ENCODE measurements around the gene SPAG9. TPM values are rescaled to one million over a fixed set of nuclear protein-coding genes. Genes with fewer than 3 reads are reported as not detected.

The SPAG9 gene
- total RNA-seq, 6 experiments from 2014 or later, result 35.2 to 49.7 (median 43.3) TPM

DNA sequence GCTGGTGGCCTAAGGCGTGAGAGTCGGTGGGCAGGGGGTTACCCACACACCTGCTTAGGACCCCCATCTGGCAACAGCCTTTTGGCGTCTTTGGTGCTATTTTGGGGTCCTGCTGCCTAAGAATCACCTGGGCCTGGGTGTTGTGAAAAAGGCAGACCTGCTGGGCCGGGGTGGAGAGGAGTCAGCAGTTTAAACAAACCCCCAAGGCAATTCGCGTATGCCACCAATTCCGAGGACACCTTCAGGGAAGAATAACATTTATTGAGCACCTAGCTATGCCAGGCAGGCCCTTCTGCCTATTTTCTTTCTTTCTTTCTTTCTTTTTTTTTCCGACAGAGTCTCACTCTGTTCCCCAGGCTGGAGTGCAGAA, 200.6 kb downstream of the SPAG9 start:
- Histone ChIP-seq H3K27me3 (no peaks in the 10 kb centered on the region), H3K27ac (peak overlapping the region in 2 of 3 donors; percentile 23 to 93), H3K36me3 (no peaks in the 10 kb centered on the region), H3K9me3 (no peaks in the 10 kb centered on the region), H3K4me3 (no peak overlapping the region), H3K4me1 (peaks cover 0 to 63% (median 16%) of the 10 kb centered on the region in 4 donors)
- TF ChIP-seq POLR2A (IDR thresholded peaks at IDR 0.05), result no peak
- TF ChIP-seq, protein P1, sequence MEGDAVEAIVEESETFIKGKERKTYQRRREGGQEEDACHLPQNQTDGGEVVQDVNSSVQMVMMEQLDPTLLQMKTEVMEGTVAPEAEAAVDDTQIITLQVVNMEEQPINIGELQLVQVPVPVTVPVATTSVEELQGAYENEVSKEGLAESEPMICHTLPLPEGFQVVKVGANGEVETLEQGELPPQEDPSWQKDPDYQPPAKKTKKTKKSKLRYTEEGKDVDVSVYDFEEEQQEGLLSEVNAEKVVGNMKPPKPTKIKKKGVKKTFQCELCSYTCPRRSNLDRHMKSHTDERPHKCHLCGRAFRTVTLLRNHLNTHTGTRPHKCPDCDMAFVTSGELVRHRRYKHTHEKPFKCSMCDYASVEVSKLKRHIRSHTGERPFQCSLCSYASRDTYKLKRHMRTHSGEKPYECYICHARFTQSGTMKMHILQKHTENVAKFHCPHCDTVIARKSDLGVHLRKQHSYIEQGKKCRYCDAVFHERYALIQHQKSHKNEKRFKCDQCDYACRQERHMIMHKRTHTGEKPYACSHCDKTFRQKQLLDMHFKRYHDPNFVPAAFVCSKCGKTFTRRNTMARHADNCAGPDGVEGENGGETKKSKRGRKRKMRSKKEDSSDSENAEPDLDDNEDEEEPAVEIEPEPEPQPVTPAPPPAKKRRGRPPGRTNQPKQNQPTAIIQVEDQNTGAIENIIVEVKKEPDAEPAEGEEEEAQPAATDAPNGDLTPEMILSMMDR (IDR thresholded peaks at IDR 0.05), result no peak
- intact Hi-C loops (cut with DNase I), result no loop called here
- no peak for ATAC-seq
- no peak for DNase-seq
- whole genome bisulfite sequencing (ENCODE audit: insufficient coverage, low coverage, low lambda C conversion rate, missing lambda C conversion rate), result 36% methylated on average over 7 of the region's 8 CpGs

GRCh38 chr17:50919321-50920040, 201.2 kb downstream of the SPAG9 start:
- 39% methylated on average over 6 of the region's 18 CpGs for WGBS (ENCODE audit: insufficient coverage, low coverage, low lambda C conversion rate, missing lambda C conversion rate)
- Histone ChIP-seq H3K4me3 (no peak overlapping the region), H3K27ac (peak overlapping the region in 2 of 3 donors; percentile 69 to 93), H3K36me3 (no peaks in the 10 kb centered on the region), H3K4me1 (peaks cover 0 to 63% (median 15%) of the 10 kb centered on the region in 4 donors), H3K27me3 (no peaks in the 10 kb centered on the region), H3K9me3 (no peaks in the 10 kb centered on the region)
- ATAC-seq (peak; percentile 74 to 81 (median 80)), DNase-seq (peak; percentile 93 to 98 (median 98))
- intact Hi-C loops (cut with DNase I), result no loop called here
- TF ChIP-seq POLR2A (IDR thresholded peaks at IDR 0.05), result peak; percentile 41
- TF ChIP-seq, protein P1 (IDR thresholded peaks at IDR 0.05), result no peak

- Histone ChIP-seq H3K4me3 (no peak overlapping the region), H3K36me3 (no peaks in the 10 kb centered on the region), H3K9me3 (no peaks in the 10 kb centered on the region), H3K4me1 (peaks cover 0 to 63% (median 15%) of the 10 kb centered on the region in 4 donors), H3K27me3 (no peaks in the 10 kb centered on the region), H3K27ac (peak overlapping the region; percentile 16 to 93 (median 69))
- intact Hi-C loops (cut with DNase I), result no loop called here
- TF ChIP-seq, protein P1 (IDR thresholded peaks at IDR 0.05), result no peak
- DNase-seq (peak in 1 of 3 donors; percentile 55), ATAC-seq (peak in 1 of 4 donors; percentile 3)
- 27% methylated on average over 2 of the region's 5 CpGs for WGBS (ENCODE audit: insufficient coverage, low coverage, low lambda C conversion rate, missing lambda C conversion rate)
Observed at GRCh38 chr17:50918933-50919296, 201.8 kb downstream of the SPAG9 start.

DNA sequence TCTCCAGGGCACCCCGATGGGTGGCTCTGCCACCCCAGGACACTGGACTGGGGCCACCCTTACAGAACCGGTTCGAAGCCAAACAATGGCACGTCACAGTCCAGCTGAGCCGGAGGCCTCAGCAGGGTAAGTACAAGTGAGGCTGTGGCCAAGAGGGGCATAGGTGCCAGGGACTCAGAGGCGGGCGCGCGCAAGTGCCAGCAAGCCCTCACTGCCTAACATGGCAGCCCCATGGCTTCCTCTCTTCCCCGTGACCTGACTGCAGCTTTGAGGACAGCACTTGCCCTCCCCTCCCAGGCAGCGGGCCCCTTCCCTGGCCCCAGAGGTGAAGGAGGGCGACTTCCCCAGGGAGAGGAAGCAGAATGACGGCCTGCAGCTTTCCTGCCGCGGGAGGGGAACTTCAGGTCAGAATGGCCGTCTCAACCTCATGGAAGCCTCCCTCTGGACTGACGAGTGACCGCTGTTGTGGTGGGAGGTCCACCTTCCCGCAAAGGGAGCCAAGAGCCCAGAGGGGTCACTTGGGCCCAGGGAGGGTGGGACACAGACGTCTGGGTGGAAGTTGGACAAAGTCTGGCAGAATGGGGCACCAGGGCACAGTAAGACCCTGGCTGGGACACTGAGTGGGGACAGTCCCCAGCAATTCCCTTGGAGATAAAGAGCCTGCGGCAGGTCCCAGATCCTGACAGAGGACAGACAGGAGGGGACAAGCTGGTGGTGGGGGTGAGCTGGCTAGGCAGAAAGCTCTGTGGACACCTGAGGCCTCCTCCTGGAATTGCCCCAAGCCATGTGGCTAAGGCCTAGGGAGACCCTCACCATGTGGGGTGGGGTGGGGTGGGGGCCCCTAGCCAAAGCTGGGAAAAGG, 202.4 kb downstream of the SPAG9 start:
- Histone ChIP-seq H3K27ac (peak overlapping the region; percentile 16 to 93 (median 69)), H3K9me3 (no peaks in the 10 kb centered on the region), H3K27me3 (no peaks in the 10 kb centered on the region), H3K4me3 (no peak overlapping the region), H3K36me3 (no peaks in the 10 kb centered on the region), H3K4me1 (peaks cover 0 to 64% (median 15%) of the 10 kb centered on the region in 4 donors)
- intact Hi-C loops (cut with DNase I), result no loop called here
- no peak for TF ChIP-seq POLR2A (IDR thresholded peaks at IDR 0.05)
- TF ChIP-seq, protein P1 (IDR thresholded peaks at IDR 0.05), result no peak
- no peak for ATAC-seq
- DNase-seq, result peak in 2 of 3 donors; percentile 45 to 55
- 69% methylated on average over 6 of the region's 21 CpGs for WGBS (ENCODE audit: insufficient coverage, low coverage, low lambda C conversion rate, missing lambda C conversion rate)
